ENCODE measurements around the gene CD40.
"Not testable (repeated sequence)": the region's sequence is repeated elsewhere in the genome, so short reads cannot be mapped to it uniquely, and the experiment has no call there.

The CD40 gene

DNA sequence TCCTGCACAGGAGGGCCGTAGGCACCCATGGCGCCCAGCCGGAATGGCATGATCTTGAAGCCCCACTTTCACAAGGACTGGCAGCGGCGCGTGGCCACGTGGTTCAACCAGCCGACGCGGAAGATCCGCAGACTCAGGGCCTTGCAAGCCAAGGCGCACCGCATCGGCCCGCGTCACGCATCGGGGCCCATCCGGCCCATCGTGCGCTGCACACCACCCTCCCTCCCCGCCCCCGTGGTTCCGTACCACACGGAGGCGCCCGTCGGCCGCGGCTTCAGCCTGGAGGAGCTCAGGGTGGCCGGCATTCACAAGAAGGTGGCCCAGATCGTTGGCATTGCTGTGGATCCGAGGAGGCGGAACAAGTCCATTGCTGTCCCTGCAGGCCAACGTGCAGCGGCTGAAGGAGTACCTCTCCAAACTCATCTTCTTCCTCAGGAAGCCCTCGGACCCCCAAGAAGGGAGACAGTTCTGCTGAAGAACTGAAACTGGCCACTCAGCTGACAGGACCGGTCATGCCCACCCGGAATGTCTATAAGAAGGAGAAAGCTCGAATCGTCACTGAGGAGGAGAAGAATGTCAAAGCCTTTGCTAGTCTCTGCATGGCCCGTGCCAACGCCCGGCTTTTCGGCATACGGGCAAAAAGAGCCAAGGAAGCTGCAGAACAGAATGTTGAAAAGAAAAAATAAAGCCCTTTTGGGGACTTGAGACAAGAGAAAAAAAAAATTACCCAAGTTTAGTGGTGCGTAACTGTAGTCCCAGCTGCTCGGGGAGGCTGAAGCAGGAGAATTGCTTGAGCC lies 18.4 kb upstream of the CD40 start:
- no peak for DNase-seq

DNA sequence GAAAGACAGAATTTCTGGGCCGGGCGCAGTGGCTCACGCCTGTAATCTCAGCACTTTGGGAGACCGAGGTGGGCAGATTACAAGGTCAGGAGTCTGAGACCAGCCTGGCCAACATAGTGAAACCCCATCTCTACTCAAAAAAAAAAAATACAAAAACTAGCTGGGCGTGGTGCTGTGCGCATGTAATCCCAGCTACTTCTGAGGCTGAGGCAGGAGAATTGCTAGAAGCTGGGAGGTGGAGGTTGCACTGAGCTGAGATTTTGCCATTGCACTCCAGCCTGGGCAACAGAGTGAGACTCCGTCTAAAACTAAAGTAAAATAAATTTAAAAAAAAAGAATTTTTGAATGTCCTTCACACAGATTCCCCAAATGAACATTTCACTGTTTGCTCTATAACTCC lies 17.7 kb upstream of the CD40 start:
- not testable (repeated sequence) for DNase-seq

DNA sequence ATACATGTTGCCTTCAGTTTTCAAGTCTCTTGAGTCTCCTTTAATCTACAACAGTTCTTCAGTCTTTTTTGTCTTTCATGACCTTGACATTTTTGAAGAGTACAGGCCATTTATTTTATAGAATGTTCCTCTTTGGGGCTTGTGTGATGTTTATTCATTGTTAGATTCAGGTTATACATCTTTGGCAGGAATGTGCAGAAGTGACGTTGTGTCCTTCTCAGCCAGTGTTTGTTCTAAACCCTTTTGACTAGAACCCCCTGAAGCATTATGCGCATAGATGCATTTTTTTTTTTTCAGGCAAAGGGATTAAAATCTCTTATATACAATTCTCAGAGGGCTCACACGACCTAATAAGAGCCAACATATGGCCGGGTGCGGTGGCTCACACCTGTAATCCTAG lies 17.1 kb upstream of the CD40 start:
- DNase-seq = no peak

DNA sequence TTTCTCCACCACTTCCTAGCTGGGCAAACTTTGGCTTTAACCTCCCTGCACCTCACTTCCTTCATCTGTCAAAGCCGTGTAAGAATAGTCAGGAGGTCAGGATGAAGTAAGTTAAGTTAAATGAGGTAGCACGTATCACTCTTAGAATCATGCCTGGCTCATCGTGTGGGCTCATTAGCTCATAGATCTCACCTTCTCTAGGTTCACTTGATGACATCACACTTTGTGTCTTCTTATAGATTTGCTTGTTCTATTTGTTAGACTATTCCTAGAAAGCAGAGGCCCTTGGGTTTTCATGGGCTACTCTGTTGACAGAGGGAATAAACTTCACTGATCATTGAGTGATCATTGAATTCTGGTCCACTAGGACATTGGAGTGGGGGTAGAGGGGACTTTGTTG lies 16.2 kb upstream of the CD40 start:
- no peak for DNase-seq

DNA sequence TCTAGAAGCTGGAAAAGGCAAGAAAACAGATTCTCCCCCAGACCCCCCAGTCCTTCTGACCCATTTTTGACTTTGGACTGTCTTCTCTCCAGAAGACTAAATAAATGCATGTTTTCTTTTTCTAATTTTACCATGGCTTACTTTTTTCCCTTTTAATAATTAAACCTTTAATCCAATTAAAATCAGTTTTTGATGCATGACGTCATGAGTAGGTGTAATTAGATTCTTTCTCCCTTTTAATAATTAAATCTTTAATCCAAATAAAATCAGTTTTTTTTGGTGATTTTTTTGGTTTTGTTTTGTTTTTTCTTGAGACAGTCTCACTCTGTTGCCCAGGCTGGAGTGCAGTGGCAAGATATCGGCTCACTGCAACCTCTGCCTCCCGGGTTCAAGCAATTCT lies 15.2 kb upstream of the CD40 start:
- DNase-seq = no peak

DNA sequence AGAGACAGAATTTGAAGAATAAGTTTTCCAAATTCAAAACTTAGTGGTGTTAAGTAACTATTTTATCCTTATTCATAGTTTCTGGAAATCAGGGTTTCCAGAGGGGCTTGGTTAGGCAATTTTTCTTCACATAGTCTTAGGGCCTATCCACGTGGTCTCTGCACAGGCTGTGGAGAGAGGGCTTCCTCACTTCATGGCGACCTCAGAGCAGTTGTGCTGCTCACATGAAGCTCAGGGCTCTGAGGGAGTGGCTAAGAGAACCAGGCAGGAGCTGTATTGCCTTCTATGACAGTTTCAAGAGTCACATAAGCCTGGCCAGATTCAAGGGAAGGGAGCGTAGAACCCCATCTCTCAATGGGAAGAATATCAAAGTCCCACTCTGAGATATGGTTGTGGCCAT lies 13.9 kb upstream of the CD40 start:
- no peak for DNase-seq

DNA sequence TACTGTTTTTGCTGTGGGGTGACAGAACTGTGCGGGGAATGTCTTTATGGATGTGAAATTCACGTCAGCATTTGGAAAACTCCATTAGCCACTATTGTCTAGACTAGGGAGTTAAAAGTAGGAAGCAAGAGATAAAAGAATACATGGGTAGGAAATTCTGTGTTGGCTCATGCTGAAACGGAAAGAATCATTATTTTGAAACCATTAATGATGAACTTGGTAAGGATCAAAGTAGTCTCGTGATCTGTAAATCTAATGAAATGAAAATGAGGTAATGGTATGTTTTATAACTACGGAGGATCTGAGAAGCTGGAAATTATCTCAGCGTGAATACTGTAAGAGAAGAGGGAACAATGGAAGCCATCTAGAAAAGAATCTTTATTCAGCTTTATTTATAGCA lies 11.1 kb upstream of the CD40 start:
- DNase-seq = no peak

DNA sequence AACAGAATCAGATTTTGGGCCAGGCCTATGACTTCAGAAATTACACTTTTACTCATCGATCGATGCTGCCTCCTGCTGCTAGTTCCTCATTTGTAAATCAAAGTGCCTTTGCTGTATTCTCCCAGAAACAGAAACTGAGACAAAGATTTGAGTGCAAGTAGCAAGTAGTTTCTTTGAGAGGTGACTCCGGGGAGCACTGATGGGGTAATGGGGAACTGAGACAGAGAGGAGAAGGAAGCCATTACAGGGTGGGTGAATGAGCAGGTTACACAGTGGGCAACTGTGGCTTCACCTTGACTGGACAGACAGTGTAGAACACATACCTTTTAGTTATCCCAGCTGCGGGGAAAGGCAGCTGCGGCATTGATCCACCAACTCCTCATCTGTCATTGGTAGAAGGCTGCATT lies 9.7 kb upstream of the CD40 start:
- DNase-seq = no peak

DNA sequence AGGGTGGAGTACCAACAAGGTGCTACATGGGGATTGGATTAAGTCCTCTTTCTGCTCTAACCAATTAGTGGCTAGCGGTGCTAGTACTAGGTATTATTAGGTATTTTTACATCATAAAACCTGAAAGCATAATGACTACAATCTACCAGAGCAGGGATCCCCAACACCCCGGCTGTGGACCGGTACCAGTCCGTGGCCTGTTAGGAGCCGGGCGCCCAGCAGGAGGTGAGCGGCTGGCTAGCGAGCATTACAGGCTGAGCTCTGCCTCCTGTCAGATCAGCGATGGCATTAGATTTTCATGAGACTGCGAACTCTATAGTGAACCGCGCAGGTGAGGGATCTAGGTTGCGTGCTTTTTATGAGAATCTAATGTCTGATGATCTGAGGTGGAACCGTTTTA lies 9.1 kb upstream of the CD40 start:
- no peak for DNase-seq

DNA sequence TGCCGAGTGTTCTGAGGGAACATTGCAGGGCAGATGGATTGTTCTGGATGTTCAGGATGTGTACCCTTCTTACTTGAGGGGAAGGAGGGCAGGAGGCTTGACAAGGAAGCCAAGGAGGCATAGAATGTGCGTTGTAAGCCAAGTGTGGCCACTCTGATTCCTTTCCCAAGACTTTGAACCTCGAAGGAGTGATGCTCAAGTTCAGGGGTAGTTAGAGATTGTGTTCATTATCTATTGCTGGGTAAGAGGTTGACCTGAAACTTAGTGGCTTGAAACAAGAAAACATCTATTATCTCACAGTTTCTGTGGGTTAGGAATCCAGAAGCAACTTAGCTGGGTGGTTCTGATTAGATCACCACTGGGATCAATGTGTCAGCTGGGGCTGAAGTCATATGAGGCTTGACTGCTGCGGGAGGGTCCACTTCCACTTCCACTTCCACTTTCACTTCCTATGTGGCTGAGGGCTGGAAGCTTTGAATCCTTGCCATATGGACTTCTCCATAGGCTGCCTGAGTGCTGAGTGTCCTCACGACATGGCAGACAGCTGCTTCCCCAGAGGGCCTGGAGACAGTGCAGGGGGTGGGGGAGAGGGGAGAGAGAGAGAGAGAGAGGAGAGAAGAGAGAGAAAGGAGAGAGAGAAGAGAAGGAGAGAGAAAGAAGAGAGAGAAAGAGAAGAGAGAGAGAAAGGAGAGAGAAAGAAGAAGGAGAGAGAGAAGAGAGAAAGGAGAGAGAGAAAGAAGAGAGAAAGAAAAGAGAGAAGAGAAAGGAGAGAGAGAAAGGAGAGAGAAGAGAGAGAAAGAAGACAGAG lies 6.9 kb upstream of the CD40 start:
- DNase-seq = no peak

DNA sequence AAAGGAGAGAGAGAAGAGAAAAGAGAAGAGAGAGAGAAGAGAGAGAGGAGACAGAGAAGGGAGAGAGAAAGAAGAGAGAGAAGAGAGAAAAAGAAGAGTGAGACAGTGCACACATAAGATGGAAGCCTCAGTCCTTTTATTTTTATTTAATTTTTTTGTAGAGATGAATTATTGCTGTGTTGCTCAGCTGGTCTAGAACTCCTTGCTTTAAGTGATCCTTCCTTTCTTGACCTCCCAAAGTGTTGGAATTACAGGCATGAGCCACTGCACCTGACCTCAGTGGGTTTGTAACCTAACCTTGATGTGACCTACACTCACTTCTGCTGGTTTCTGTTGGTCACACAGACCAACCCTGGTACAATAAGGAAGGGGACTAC lies 6.3 kb upstream of the CD40 start:
- no peak for DNase-seq

DNA sequence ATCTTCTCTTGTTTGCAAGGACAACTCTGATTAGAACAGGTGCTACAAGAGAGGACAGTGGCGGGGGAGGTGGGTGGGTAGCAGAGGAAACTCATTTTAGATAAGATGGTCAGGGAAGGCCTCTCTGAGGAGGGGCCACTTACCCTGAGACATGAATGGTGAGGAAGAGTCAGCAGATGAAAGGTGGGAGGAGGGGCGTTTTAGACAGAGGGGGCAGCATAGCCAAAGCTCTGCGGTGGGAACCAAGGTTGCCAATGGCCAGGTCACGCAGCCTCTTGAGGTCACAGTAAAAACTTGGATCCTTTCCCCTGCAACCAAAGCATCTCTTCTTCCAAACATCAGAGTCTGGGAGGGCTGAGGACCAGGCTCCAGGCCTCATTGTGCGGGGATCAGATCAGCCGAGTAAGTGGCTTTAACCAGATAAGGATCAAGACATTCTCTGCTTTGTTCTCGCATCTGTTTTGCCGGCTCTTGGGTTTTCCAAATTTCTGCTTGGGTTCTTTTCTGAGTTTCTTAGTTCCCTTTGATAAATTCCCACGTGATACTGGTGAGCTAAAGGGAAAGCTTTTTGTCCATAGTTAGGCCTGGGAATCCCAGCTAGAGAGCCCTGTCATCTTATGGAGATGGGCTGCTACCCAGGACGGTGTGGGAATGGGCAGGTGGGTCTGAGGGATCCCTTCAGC lies 5.5 kb upstream of the CD40 start:
- no peak for DNase-seq

DNA sequence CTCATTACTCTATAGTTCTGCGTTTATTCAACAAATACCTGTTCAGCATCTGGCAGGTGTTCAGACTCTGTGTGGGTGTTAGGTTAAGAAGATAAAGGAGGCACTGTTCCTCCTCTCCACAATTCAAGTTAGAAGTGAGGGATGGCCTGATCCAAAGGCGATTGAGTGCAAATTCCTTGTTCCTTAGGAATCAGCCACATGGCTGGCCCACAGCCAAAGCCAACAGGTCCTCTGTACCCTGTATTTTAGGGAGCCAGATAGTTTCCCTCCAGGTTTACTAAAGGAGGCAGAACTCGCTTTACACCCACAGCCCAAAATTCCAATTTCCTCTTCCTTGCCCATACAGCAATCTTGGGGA lies 5.0 kb upstream of the CD40 start:
- DNase-seq = no peak

DNA sequence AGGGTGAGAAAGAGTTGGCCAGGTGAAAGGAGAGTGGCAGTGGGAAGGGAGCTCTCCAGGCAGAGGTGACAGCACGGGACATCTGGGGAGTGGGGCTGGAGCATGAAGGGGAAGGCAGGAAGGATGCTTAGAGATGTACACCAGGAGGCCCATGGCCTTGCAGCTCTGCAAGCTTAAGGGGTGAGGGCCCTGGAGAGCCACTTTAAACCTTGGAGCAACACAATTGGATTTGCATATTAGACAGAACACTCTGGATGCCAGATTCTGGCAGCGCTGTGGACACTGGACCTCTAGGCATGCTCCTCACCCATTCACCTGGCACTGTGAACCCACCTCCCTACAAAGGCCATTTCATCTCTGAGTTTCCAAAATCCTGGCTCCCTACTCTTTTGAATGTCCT lies 3.7 kb upstream of the CD40 start:
- no peak for DNase-seq

DNA sequence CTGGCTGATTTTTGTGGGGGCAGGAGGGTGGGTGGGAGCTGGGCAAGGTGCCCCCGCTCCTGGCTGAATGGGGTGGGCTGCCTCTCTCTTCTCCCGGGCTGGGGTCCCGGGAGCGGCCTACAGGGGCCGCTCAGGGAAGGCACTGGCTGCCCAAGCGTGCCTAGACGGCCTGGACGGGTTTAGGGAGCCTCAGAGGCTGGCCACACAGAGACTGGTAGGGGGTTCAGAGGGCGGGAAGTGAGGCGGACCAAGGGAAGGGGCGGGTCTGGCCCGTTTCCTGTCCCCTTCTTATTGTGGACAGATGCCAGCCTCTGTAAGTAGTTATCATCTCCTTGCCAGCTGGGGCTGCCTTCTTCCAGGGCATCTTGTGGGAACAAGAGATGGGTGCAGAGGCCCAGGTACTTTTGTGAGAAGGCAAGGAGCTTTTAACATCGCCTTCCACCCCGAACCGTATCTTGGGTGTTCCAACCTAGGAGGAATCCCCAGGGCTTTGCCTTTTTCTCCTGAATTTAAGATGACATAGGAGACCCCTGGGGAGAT lies 437 bp downstream of the CD40 start:
- DNase-seq = peak; percentile 85

DNA sequence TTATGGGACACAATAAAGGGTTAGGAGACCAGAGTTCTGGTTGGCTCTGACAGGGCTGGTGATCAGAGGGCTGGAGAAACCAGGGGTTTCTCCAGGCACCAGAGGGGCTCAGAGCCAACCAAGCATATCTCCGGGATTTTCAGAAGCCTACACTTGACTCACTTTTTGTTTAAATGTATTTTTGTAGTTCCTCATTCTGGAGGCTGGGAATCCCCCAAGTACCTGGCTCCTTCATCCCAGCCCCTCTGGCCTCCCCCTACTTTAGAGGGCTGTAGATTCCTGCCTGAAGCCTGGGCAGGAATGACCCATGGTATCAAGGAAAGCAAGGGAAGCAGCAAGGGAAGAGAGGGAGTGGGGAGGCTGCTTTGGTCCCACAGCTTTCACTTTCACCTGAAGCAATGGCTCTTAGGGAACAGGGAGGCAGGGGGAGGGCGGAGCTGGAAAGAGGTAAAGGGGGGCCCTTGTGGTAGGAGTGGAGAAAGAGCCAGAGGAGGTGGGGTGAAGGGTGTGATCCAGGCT lies 973 bp downstream of the CD40 start:
- DNase-seq = peak; percentile 26

DNA sequence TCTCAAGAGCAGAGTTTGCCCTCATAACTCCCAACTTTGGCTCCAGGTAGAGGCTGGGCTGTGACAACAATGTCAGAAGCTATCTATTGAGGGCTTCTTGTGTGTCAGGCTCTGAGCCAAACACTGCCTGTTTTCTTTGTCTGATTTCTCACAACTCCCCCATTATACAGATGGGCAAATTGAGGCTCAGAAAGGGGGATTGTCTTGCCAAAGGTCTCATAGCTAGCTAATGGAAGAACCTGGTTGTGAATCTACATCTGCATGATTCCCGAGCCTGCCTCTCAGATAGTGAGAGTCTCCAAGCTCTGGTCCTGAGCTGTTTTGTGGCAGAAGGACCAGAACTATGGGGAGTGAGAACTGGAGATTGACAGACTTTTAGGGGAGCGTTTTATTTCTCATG lies 1.4 kb downstream of the CD40 start:
- DNase-seq = no peak

DNA sequence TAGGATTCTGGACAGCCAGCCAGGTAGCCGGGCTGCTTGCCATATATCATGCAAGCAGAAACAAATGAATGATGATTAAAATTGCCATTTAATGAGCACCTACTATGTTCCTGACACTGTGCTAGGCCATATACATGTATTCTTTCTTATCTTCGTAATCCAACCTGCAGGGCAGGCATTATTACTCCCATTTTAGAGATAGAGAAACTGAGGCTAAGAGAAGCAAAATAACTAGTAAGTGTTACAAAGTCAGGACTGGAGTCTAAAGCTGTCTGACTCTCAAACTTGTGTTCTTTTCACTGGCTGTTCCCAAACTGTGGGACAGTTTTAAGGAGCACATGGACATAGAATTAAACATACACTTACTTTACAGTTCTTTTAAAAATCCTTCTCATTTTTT lies 2.0 kb downstream of the CD40 start:
- no peak for DNase-seq

DNA sequence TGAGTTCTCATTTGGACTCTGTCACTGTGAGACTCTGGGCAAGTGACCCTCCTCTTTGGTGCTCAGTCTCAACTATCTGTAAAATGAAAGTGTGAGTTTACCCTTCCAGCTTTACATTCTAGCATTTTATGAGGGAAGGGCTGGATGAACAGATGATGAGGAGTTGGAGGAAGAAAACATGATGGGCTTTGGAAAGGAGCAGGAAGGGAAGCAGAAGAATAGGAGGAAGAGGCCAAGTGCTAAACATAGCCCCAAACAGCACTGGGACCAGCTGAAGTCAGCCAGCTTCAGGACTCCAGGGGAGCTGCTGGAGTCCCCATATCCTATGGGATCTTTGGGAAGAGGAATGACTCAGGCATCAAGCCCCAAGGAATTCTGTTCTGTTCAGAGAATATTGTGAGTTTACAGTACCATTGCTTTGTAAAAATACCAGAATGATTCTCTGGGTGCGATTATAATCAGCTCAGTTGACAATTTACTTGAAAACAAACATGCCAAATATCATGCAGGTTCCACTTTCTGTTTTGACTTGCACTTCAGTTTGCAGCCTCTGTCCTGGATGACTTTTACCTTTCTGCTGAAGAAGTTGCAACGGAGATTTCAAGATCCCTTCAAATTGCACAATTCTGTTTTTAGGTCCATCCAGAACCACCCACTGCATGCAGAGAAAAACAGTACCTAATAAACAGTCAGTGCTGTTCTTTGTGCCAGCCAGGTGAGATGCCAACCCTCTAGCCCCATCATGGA lies 3.2 kb downstream of the CD40 start:
- DNase-seq = no peak

DNA sequence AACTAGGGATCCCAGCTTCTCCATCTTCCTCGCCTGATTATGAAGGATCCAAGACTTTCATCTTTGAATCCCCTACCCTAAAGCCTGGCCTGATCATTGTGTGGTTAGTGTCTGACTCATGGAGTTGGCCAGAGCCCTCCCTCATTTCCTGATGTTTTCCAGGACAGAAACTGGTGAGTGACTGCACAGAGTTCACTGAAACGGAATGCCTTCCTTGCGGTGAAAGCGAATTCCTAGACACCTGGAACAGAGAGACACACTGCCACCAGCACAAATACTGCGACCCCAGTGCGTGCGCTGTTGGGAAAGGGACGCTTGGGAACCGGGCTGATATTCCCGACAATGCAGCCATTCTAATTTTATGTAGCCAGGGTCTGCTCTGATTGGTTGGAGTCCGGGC lies 4.0 kb downstream of the CD40 start:
- no peak for DNase-seq

DNA sequence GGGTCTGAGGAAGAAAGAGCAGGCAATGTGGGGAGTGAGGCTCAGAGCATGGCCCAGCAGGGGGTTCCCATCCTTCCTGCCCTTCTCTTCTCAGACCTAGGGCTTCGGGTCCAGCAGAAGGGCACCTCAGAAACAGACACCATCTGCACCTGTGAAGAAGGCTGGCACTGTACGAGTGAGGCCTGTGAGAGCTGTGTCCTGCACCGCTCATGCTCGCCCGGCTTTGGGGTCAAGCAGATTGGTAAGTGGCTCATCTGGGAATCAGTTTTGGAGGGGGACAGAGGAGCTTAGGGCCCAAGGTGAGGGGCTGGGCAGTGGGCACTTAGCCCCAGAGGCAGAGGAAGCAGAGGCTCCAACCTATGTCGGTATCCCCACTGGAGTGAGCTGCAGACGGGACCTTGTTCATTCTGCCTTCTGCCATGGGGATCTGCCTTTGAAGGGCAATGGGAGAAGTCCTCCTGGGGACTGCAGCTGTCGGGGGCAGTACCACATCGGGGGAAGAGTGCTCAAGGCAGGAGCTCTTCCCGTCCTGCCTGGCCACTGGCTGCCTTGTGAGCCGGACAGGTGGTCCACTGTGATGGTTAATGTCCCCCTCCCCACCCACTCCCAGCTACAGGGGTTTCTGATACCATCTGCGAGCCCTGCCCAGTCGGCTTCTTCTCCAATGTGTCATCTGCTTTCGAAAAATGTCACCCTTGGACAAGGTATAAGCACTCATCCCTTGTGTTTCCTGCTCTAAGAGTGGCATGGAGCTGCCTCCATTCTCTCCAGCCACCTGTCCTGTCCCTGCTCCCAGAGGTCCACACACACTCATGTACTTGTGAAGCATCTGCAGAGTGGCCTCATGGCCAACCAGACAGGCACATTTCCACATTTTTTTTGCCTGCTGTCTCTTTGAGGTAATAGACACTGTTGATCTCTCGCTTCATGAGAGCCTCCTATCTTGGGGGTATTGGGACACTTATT lies 4.7 kb downstream of the CD40 start:
- DNase-seq = no peak

Measured in hematopoietic multipotent progenitor cell treated with erythropoietin and hydrocortisone succinate and interleukin-3 and kit ligand, for 8 days (in vitro differentiated cells).